Suprapubic skin (tissue), 4 donors: ENCODE results near the gene PGP.

Source experiments
- EP300 ChIP-seq: sonication (generic); formaldehyde crosslinking; IDR thresholded peaks from one replicate; pipeline ENCODE4 v1.6.1; 2017; ENCODE audit warnings: antibody characterized with exemption
- POLR2A ChIP-seq, 2 donors: fragments of 450-650 bp; IDR thresholded peaks; one replicate each; pipeline ENCODE4 v1.6.1; 2017; ENCODE audit warnings: antibody characterized with exemption in 2 of 2, mild to moderate bottlenecking in 2 of 2, moderate library complexity in 2 of 2
- POLR2AphosphoS5 ChIP-seq, 3 donors: sonication (generic); formaldehyde crosslinking; IDR thresholded peaks; one replicate each; pipeline ENCODE4 v1.6.1; 2017; ENCODE audit warnings: antibody characterized with exemption in 3 of 3
- TF ChIP-seq, protein P1 (sequence below), 2 donors: fragments of 200-600 bp in 1 of 2; fragments of 450-650 bp in 1 of 2; sonication (generic) in 1 of 2; IDR thresholded peaks; one replicate each; pipeline ENCODE4 v1.5.1; 2016 to 2019; ENCODE audit warnings: antibody characterized with exemption in 2 of 2, mild to moderate bottlenecking in 1 of 2, moderate library complexity in 1 of 2

DNA sequence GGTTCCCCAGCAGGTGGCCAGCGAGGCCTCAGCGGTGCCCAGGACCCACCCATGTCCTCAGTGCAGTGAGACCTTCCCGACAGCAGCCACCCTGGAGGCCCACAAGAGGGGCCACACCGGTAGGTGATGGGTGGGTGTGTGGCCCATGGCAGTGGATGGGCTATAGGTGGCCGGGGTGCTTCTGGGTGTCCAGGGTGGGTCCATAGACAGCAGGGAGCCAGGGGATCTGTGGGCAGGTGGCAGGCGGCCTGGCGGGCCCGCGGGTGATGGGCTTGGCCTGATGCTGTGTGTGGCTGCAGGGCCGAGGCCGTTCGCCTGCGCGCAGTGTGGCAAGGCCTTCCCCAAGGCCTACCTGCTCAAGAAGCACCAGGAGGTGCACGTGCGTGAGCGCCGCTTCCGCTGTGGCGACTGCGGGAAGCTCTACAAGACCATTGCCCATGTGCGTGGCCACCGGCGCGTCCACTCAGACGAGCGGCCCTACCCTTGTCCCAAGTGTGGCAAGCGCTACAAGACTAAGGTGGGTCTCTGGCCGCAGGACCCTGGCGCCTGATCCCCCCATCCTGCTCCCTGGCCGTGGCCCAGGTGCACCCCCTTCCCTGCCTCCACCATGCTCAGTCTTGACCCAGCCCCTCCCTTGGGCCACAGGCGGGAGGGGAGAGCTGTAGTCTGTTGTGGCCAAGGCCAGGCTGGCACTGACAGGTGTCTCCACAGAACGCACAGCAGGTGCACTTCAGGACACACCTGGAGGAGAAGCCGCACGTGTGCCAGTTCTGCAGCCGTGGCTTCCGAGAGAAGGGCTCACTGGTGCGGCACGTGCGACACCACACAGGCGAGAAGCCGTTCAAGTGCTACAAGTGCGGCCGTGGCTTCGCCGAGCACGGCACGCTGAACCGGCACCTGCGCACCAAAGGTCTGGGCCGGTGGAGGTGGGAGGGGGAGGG lies 19.5 kb upstream of the PGP start:
- TF ChIP-seq, protein P1, sequence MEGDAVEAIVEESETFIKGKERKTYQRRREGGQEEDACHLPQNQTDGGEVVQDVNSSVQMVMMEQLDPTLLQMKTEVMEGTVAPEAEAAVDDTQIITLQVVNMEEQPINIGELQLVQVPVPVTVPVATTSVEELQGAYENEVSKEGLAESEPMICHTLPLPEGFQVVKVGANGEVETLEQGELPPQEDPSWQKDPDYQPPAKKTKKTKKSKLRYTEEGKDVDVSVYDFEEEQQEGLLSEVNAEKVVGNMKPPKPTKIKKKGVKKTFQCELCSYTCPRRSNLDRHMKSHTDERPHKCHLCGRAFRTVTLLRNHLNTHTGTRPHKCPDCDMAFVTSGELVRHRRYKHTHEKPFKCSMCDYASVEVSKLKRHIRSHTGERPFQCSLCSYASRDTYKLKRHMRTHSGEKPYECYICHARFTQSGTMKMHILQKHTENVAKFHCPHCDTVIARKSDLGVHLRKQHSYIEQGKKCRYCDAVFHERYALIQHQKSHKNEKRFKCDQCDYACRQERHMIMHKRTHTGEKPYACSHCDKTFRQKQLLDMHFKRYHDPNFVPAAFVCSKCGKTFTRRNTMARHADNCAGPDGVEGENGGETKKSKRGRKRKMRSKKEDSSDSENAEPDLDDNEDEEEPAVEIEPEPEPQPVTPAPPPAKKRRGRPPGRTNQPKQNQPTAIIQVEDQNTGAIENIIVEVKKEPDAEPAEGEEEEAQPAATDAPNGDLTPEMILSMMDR (IDR thresholded peaks at IDR 0.05), result no peak
- TF ChIP-seq EP300, result no peak
- no peak for TF ChIP-seq POLR2A (IDR thresholded peaks at IDR 0.05)
- no peak for TF ChIP-seq POLR2AphosphoS5 (IDR thresholded peaks at IDR 0.05)
